RPMI8226 (cell line): ENCODE measurements around the gene PRCD.
"Not testable (repeated sequence)": the region's sequence is repeated elsewhere in the genome, so short reads cannot be mapped to it uniquely, and the experiment has no call there.

Experiments used
- DNase-seq: peaks from one replicate; pipeline ENCODE4 v3.0.0-alpha.2; 2015

The PRCD gene

GRCh38 chr17:76558198-76559095 lies 18.6 kb downstream of the PRCD start:
- peak; percentile 43 for DNase-seq

GRCh38 chr17:76559460-76559859 lies 19.6 kb downstream of the PRCD start:
- DNase-seq: not testable (repeated sequence)

DNA sequence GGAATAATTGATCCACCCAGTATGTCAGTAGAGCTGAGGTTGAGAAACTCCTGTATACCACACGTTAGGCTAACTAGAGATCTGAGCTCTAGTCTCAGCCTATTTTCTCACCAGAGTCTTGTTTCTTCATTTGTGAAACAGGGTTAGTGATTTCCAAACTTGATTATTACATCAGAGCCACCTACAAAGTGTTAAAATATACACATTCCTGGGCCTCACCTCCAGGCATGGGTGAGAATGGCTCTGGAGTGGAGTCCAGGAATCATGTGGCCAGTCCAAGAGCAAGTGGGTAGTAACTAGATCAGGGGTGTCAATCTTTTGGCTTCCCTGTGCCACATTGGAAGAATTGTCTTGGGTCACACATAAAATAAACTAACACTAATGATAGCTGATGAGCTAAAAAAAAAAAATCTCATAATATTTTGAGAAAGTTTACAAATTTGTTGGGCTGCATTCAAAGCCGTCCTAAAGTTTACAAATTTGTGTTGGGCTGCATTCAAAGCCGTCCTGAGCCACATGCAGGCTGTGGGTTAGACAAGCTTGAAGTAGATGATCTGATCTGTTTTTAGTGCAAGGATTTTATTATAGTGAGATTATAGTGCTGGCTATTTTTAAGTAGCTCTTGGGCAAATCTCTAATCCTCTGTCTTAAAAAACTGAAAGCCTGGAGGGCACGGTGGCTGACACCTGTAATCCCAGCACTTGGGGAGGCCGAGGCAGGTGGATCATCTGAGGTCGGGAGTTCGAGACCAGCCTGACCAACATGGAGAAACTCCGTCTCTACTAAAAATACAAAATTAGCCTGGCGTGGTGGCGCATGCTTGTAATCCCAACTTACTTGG lies 20.4 kb downstream of the PRCD start:
- DNase-seq: no peak

DNA sequence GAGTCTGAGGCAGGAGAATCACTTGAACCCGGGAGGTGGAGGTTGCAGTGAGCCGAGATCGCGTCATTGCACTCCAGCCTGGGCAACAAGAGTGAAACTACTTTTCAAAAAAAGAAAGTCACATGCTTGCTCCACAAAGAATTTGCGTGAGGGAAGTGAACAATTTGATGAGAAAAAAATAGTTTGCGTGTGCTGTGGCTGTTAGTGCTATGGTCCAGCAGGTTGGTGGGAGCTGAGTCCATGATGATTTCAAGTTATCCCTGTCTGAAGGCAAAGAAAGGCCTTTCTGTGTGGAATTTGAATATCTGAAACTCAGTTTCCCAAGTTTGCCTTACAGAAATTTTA lies 21.0 kb downstream of the PRCD start:
- DNase-seq: no peak

DNA sequence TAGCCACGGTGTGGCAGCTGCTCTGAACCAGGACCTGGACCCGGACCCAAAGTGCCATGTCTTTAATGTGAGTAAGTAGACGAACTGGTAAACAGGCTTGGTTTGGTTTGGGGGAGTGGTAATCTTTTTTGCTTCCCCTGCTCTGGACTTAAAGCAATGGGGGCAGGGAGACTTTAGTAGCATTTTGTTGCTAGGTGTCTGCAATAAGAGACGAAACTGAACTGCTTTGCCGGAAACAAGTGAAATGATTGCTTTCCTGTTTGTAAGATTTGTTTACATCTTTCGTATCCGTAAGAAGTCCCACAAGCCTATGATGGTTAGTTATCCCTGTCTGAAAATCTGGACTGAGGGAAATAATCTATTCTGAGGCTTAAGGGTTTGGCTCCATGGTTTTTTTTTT lies 21.5 kb downstream of the PRCD start:
- no peak for DNase-seq

- no peak for DNase-seq
These were observed 22.0 kb downstream of the PRCD start for GRCh38 chr17:76561799-76562268.

DNA sequence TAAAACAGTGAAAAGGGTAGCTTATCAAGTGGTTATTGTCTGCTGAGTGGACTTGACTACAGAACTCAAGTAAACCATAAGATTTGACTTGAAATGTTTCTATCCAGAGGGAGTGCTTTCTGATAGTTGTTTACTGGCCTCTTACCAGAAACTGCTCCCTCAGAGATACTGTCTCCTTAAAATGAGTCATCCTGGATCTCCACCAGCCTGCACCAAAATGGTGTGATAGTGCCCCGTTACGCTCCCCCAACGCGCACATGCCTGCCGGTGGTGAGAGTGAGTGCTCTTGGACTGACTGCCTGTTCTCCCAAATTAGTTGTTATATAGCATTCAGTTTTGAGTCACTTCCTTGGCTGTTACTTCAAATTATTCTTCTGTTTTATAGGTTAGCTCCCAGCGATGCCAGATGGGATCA lies 22.9 kb downstream of the PRCD start:
- no peak for DNase-seq

DNA sequence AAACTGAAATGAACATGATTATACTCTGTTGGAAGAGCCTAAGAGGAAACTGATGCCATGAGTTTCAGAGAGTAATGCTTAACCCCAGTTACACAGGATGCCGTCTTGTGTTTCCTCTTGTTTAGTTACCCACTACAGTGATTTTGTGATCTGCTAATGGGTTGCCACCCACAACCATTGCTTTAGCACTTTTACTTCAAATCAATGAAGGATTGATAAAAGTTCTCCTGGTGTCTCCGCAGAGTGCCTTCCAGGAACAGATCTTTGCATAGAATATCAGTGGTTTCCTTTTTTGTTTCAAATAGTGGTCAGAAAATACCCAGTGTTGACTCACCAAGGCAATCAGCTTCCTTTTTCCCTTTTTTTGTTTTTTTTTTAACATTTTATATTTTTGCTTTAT lies 23.5 kb downstream of the PRCD start:
- not testable (repeated sequence) for DNase-seq

- not testable (repeated sequence) for DNase-seq
These were observed 25.3 kb downstream of the PRCD start for GRCh38 chr17:76564991-76565727.

DNA sequence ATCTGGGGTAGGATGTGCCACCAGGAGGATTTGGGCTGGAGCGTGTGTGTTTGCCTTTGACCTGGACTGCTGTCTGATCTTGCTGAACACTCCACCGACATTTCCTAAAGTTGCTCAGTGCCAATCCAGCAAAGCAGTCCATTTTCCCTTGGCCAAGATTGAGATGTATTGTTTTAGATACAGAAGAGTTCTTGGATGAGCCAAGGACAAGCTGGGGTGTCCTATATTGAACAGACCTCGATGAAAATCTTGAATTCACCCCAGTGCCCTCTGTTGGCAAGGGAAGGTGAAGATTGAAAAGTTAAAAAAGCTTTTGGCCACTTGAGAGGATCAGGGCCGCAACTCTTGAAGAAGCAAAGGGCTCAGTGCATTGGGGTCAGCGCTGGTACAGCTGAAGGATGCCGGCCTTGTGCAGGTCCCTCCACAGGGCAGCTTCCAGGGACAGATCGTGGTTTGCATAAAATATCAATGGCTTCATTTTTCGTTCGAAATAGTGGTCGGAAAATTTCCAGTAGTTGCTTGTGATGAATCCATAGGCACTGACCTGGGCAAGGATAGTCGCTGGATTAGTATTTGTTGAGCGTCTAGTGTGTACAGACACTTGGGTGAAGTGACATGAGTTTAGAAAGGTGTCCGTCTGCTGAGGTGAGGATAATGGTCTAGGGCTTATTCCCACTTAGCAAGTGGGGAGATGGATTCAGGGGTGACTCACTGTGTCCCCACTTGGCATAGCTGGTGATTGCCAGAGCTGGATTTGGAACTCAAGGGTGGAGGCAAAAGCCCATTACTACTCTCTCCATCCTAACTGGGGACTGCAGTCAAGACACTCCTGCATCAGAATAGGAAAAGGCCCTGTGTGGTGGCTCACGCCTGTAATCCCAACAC lies 26.1 kb downstream of the PRCD start:
- DNase-seq: no peak

DNA sequence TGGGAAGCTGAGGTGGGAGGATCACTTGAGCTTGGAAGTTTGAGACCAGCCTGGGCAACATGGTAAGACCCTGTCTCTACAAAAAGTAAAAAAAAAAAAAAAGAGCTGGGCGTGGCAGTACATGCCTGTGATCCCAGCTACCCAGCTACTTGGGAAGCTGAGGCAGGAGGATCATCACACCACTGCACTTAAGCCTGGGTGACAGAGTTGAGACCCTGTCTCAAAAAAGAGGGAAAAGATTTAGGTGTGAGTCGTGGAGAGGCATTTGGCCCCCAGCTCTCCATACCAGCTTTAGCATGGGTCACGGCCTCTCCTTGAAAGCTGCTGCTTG lies 26.7 kb downstream of the PRCD start:
- no peak for DNase-seq

DNA sequence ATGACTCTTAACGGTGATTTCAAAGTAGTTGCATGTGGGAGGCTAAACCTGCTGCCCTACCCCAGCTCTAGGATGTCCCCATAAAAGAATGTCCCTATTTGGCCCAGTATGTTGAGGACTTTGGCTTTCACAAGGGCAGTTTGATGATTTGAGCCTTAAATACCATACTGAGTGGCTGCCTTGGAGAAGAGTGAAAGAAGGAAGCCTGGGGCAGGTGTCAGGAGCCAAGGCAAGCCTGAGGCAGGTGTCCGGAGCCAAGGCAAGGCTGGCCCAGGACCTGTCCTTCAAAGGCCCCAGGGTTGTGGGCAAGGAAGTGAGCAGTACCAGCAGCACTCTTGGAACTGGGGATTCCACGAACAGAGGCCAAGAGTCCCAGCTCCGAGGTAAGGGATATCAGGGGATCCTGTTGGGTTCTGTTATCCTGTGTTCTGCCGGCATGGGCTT lies 27.2 kb downstream of the PRCD start:
- DNase-seq: no peak

GRCh38 chr17:76567634-76568432 lies 28.0 kb downstream of the PRCD start:
- DNase-seq: peak; percentile 32

GRCh38 chr17:76568811-76569221 lies 29.0 kb downstream of the PRCD start:
- no peak for DNase-seq

GRCh38 chr17:76569607-76570279 lies 29.9 kb downstream of the PRCD start:
- DNase-seq: no peak

DNA sequence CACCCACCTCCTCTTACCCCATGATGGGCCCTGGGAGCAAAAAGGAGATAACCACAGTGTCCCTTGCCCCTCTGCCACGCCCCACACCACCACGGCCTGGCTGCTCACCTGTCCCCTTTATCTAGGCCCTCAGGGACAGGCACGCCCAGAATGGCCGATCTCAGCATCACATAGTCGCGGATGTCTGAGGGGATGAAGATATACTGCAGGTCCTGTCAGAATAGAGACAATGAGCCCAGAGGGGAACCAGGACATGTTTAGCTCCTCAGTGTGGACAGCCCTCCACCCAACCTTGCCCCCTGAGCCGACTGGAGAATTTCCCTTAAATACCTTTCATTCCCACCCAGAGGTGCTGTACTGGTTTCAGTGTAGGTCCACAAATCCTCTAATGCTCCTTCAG lies 30.6 kb downstream of the PRCD start:
- no peak for DNase-seq

DNA sequence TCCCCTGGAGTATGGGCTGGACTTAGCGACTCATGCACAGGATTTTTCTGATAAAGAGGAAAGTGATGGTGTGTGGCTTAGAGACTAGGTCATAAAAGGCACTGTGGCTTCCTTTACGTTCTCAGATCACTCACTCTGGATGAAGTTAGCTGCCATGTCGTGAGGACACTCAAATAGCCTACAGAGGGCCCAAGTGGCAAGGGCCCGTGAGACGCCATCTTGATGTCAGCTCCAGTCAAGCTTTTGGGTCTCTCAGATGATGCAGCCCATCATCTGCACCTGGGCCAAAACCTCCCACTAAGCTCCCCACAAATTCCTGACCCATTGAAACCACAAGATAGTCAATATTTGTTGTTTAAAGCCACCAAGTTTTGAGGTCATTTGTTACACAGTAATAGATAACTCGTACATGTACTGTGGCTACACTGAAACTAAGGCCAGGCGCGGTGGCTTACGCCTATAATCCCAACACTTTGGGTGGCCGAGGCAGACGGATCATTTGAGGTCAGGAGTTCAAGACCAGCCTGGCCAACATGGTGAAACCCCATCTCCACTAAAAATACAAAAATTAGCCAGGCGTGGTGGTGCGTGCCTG lies 31.1 kb downstream of the PRCD start:
- DNase-seq: no peak

- no peak for DNase-seq
These were observed 32.5 kb downstream of the PRCD start for GRCh38 chr17:76572201-76572910.

- no peak for DNase-seq
These were observed 33.3 kb downstream of the PRCD start for GRCh38 chr17:76573096-76573495.

- DNase-seq: no peak
These were observed 34.3 kb downstream of the PRCD start for GRCh38 chr17:76574166-76574565.
